GM12878 (cell line): Measurements from ENCODE around the gene SRP68. TPM values are rescaled to one million over a fixed set of nuclear protein-coding genes. Genes with fewer than 3 reads are reported as not detected.

Experiments
- ATAC-seq: fragments of 200-7000 bp; cut with Tn5 transposase; 3 replicates; pipeline ENCODE4 v1.9.1; 2020; ENCODE audit warnings: mild to moderate bottlenecking, moderate library complexity
- BruUV-seq: library from RNA; stranded (reverse); fragments of 400-500 nt; replicated peaks from 2 replicates; lab custom pipeline; 2021; lab: Mats Ljungman, UMichigan
- CTCF ChIA-PET: fragments of 300-600 bp; sonication (Branson Sonifier 250); formaldehyde crosslinking; extraction: SDS; loops from one replicate; lab custom pipeline; 2021; ENCODE audit warnings: inconsistent platforms; lab: Yijun Ruan, JAX
- POLR2A ChIA-PET: fragments of 350-600 bp; formaldehyde crosslinking; extraction: SDS; loops from one replicate; lab custom pipeline; 2021; ENCODE audit warnings: inconsistent platforms; lab: Charles Lee
- RAD21 ChIA-PET: fragments of 300-600 bp; sonication (Branson Sonifier 250); formaldehyde crosslinking; loops from one replicate; lab custom pipeline; 2023; ENCODE audit warnings: antibody characterized with exemption; ENCODE audit not compliant: unreplicated experiment; lab: Charles Lee
- SMC1A ChIA-PET: fragments of 300-600 bp; sonication (Branson Sonifier 250); formaldehyde crosslinking; loops from one replicate; lab custom pipeline; 2023; ENCODE audit not compliant: unreplicated experiment, uncharacterized antibody; lab: Charles Lee
- DNase-seq: peaks from one replicate; pipeline ENCODE4 v3.0.0-alpha.2; 2011; ENCODE audit warnings: low read depth, low spot score
- FAIRE-seq: peaks from 3 replicates; lab custom pipeline; 2011; peaks lifted over from hg19 to GRCh38; lab: Jason Lieb, UNC
- H2AFZ ChIP-seq: 2 replicates; pipeline ENCODE4 v1.6.0; 2011; ENCODE audit warnings: low read depth, low read length, control low read depth; ENCODE audit not compliant: control insufficient read depth
- H3K27ac ChIP-seq: 2 replicates; pipeline ENCODE4 v1.5.1; 2011; ENCODE audit warnings: control low read depth; ENCODE audit not compliant: control insufficient read depth, insufficient read depth
- H3K27me3 ChIP-seq, 2 experiments: replicated peaks in 1 of 2; 2 replicates each; pipeline versions ENCODE4 v1.6.0 to v1.6.1; 2011; ENCODE audit warnings: low read length in 1 of 2; ENCODE audit not compliant: control insufficient read depth in 2 of 2, insufficient read depth in 2 of 2
- H3K36me3 ChIP-seq, 2 experiments: 2 replicates each; pipeline ENCODE4 v1.5.1; 2011; ENCODE audit warnings: low read length in 1 of 2; ENCODE audit not compliant: control insufficient read depth in 2 of 2, insufficient read depth in 2 of 2
- H3K4me1 ChIP-seq: 2 replicates; pipeline ENCODE4 v1.6.1; 2011; ENCODE audit warnings: mild to moderate bottlenecking, low read length, moderate library complexity, mixed read lengths; ENCODE audit not compliant: control insufficient read depth, insufficient read depth
- H3K4me2 ChIP-seq: 2 replicates; pipeline ENCODE4 v1.6.0; 2011; ENCODE audit warnings: control low read depth; ENCODE audit not compliant: control insufficient read depth, insufficient read depth
- H3K4me3 ChIP-seq: fragments of 200-600 bp; sonication (generic); 2 replicates; pipeline ENCODE4 v1.5.1; 2016
- H3K79me2 ChIP-seq: 2 replicates; pipeline ENCODE4 v1.6.0; 2011; ENCODE audit warnings: low read length; ENCODE audit not compliant: control insufficient read depth, insufficient read depth
- H3K9ac ChIP-seq: 2 replicates; pipeline ENCODE4 v1.8.0; 2011; ENCODE audit warnings: low read length, control low read depth, mixed read lengths; ENCODE audit not compliant: control insufficient read depth, insufficient read depth
- H3K9me3 ChIP-seq: replicated peaks from 3 replicates; pipeline ENCODE4 v1.5.1; 2011; ENCODE audit warnings: mild to moderate bottlenecking, low read length; ENCODE audit not compliant: control insufficient read depth, insufficient read depth
- H4K20me1 ChIP-seq: 2 replicates; pipeline ENCODE4 v1.6.0; 2011; ENCODE audit not compliant: control insufficient read depth, insufficient read depth
- CBX5 ChIP-seq: sonication (generic); IDR thresholded peaks from 2 replicates; pipeline ENCODE4 v1.6.1; 2016; ENCODE audit warnings: low read depth, moderate library complexity, mild to moderate bottlenecking, inconsistent platforms
- CHD1 ChIP-seq: IDR thresholded peaks from 2 replicates; pipeline ENCODE4 v1.6.1; 2012; ENCODE audit warnings: low read depth, low read length, improper control_type of control experiment
- CTCF ChIP-seq, 3 experiments: IDR thresholded peaks in 2 of 3; conservative IDR thresholded peaks in 1 of 3; 2 replicates each; pipeline ENCODE4 v1.5.1; 2011; ENCODE audit warnings: low read depth in 3 of 3, low read length in 3 of 3, mild to moderate bottlenecking in 3 of 3, control low read depth in 2 of 3, moderate library complexity in 2 of 3, inconsistent platforms in 1 of 3, mixed read lengths in 1 of 3; ENCODE audit not compliant: control insufficient read depth in 2 of 3, insufficient read depth in 1 of 3; ENCODE audit errors: extremely low read depth in 1 of 3
- DPF2 ChIP-seq: fragments of 450-650 bp; IDR thresholded peaks from 2 replicates; pipeline ENCODE4 v1.6.1; 2017; ENCODE audit warnings: mild to moderate bottlenecking
- GATAD2B ChIP-seq: fragments of 450-650 bp; conservative IDR thresholded peaks from 2 replicates; pipeline ENCODE4 v1.6.1; 2017; ENCODE audit warnings: low read depth, mild to moderate bottlenecking, moderate library complexity
- LARP7 ChIP-seq: fragments of 450-650 bp; IDR thresholded peaks from 2 replicates; pipeline ENCODE4 v1.6.1; 2017; ENCODE audit warnings: mild to moderate bottlenecking
- MYC ChIP-seq: IDR thresholded peaks from 2 replicates; pipeline ENCODE4 v1.6.1; 2011; ENCODE audit warnings: mild to moderate bottlenecking, low read length, moderate library complexity, inconsistent platforms; ENCODE audit not compliant: insufficient read depth, insufficient replicate concordance, insufficient read length, severe bottlenecking
- NR2C1 ChIP-seq: fragments of 450-650 bp; IDR thresholded peaks from 2 replicates; pipeline ENCODE4 v1.6.1; 2017; ENCODE audit warnings: antibody characterized with exemption, mild to moderate bottlenecking, moderate library complexity
- RAD51 ChIP-seq: fragments of 450-650 bp; IDR thresholded peaks from 2 replicates; pipeline ENCODE4 v1.6.1; 2016; ENCODE audit warnings: moderate library complexity, mild to moderate bottlenecking, inconsistent platforms
- RELB ChIP-seq: fragments of 450-650 bp; IDR thresholded peaks from 2 replicates; pipeline ENCODE4 v1.6.1; 2017; ENCODE audit warnings: low read depth, mild to moderate bottlenecking, moderate library complexity
- SRF ChIP-seq, 2 experiments: IDR thresholded peaks; 2 replicates each; pipeline ENCODE4 v1.6.1; 2011; ENCODE audit warnings: low read depth in 2 of 2, low read length in 2 of 2, mild to moderate bottlenecking in 1 of 2, moderate library complexity in 1 of 2
- SUZ12 ChIP-seq: fragments of 200-600 bp; sonication (generic); IDR thresholded peaks from one replicate; pipeline ENCODE4 v1.6.1; 2018; ENCODE audit warnings: antibody characterized with exemption, mild to moderate bottlenecking; ENCODE audit not compliant: unreplicated experiment
- ZNF384 ChIP-seq: IDR thresholded peaks from 2 replicates; pipeline ENCODE4 v1.6.1; 2012; ENCODE audit warnings: low read depth, mild to moderate bottlenecking, low read length, improper control_type of control experiment, borderline replicate concordance
- WGBS: methylation state at CpG from one replicate; pipeline ENCODE4 v1.1.6; 2016; ENCODE audit warnings: low lambda C conversion rate; ENCODE audit not compliant: insufficient replicate concordance, insufficient coverage; ENCODE audit errors: missing lambda C conversion rate; 5-methylcytosine and 5-hydroxymethylcytosine counted together
- in situ Hi-C: fragments of 300-500 bp; cut with MboI; formaldehyde crosslinking; loops from 9 replicates; pipeline ENCODE4 v1.14.3; 2018; ENCODE audit warnings: mixed read lengths
- intact Hi-C: fragments of 100-400 bp; cut with micrococcal nuclease; formaldehyde crosslinking; loops from one replicate; pipeline ENCODE4 v1.14.2; 2022; ENCODE audit not compliant: unreplicated experiment
- polyA plus RNA-seq, 11 experiments: library from polyadenylated mRNA; depleted of rRNA in 4 of 11; unstranded in 6 of 11; stranded (reverse) in 5 of 11; fragments of >200 nt; fragmentation: Nextera tagmentation in 4 of 11; fragmentation: Illumina TruSeq in 1 of 11; extraction: Ambion mirVana in 4 of 11; extraction: Trizol in 1 of 11; gene quantifications; 1 replicate in 1 of 11; 2 replicates in 10 of 11; pipeline versions ENCODE4 v1.2.1 to v1.2.3, GENCODE V29; 2011 to 2016; ENCODE audit warnings: inconsistent platforms in 2 of 11, missing spikeins in 2 of 11, low read depth in 1 of 11
- total RNA-seq, 4 experiments: library from RNA; depleted of rRNA in 3 of 4; stranded (reverse); fragments of >200 nt in 3 of 4; fragmentation: Illumina TruSeq in 1 of 4; extraction: Trizol in 1 of 4; gene quantifications; 2 replicates each; pipeline versions ENCODE4 v1.2.1 to v1.2.3, GENCODE V29; 2013 to 2021
- TF ChIP-seq, protein P1 (sequence below): IDR thresholded peaks from 2 replicates; pipeline ENCODE4 v1.6.1; 2012; ENCODE audit warnings: low read depth, low read length, improper control_type of control experiment
- TF ChIP-seq, protein P2 (sequence below): fragments of 450-650 bp; IDR thresholded peaks from 2 replicates; pipeline ENCODE4 v1.6.1; 2017; ENCODE audit warnings: mild to moderate bottlenecking, low read depth, inconsistent platforms; ENCODE audit not compliant: poor library complexity, severe bottlenecking

The SRP68 gene
- total and polyA plus RNA-seq, 10 of the 15 experiments (the other 5 are each of a cell fraction or from before 2014, with no cell fraction given), result 24.7 to 89.7 (median 62.7) TPM

- FAIRE-seq, result no peak
- SMC1A ChIA-PET, result no interaction called here
- TF ChIP-seq SUZ12 (no peak), GATAD2B (no peak), CHD1 (no peak), LARP7 (no peak), MYC (no peak), DPF2 (no peak), CBX5 (no peak), CTCF (IDR thresholded peaks at IDR 0.05 in 2 of 3, conservative IDR thresholded peaks at IDR 0.05 in 1 of 3; ENCODE audit: control insufficient read depth in 2 of 3, extremely low read depth in 1 of 3, insufficient read depth in 1 of 3, low read depth in 3 of 3, low read length in 3 of 3) (no peak), RELB (no peak), RAD51 (no peak), SRF (IDR thresholded peaks at IDR 0.05; ENCODE audit: low read depth in 2 of 2, low read length in 2 of 2) (no peak), ZNF384 (no peak), NR2C1 (no peak)
- TF ChIP-seq, protein P1, sequence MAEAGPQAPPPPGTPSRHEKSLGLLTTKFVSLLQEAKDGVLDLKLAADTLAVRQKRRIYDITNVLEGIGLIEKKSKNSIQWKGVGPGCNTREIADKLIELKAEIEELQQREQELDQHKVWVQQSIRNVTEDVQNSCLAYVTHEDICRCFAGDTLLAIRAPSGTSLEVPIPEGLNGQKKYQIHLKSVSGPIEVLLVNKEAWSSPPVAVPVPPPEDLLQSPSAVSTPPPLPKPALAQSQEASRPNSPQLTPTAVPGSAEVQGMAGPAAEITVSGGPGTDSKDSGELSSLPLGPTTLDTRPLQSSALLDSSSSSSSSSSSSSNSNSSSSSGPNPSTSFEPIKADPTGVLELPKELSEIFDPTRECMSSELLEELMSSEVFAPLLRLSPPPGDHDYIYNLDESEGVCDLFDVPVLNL, result no peak
- TF ChIP-seq, protein P2, sequence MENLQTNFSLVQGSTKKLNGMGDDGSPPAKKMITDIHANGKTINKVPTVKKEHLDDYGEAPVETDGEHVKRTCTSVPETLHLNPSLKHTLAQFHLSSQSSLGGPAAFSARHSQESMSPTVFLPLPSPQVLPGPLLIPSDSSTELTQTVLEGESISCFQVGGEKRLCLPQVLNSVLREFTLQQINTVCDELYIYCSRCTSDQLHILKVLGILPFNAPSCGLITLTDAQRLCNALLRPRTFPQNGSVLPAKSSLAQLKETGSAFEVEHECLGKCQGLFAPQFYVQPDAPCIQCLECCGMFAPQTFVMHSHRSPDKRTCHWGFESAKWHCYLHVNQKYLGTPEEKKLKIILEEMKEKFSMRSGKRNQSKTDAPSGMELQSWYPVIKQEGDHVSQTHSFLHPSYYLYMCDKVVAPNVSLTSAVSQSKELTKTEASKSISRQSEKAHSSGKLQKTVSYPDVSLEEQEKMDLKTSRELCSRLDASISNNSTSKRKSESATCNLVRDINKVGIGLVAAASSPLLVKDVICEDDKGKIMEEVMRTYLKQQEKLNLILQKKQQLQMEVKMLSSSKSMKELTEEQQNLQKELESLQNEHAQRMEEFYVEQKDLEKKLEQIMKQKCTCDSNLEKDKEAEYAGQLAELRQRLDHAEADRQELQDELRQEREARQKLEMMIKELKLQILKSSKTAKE, result no peak
Observed at GRCh38 chr17:76085066-76085730, 12.9 kb upstream of the SRP68 start.

More at GRCh38 chr17:76085066-76085730, 12.9 kb upstream of the SRP68 start:
- ATAC-seq (no peak), DNase-seq (no peak)
- Histone ChIP-seq H3K27me3 (no peaks in the 10 kb centered on the region), H3K4me3 (no peak overlapping the region), H3K4me1 (no peaks in the 10 kb centered on the region), H3K9me3 (no peaks in the 10 kb centered on the region), H4K20me1 (no peaks in the 10 kb centered on the region), H3K79me2 (no peaks in the 10 kb centered on the region), H3K9ac (no peak overlapping the region), H3K36me3 (peaks cover 13 to 20% of the 10 kb centered on the region in 2 experiments; a peak in 3 of 4 replicates), H3K27ac (no peak overlapping the region), H3K4me2 (no peak overlapping the region), H2AFZ (no peak overlapping the region)
- ChIA-PET RAD21 (interaction anchor here (0.5 kb wide), 1 partner anchor 340 kb away, joined by 5 read pairs; no protein-coding TSS in a partner anchor), POLR2A (no interaction called here), CTCF (no interaction called here)
- BruUV-seq, result no TSS peak
- in situ Hi-C loops (no loop called here), intact Hi-C loops (no loop called here)
- 90% methylated on average over 17 of the region's 17 CpGs for WGBS
